ENCODE measurements around the gene THSD4. TPM values are rescaled to one million over a fixed set of nuclear protein-coding genes. Genes with fewer than 3 reads are reported as not detected.

The THSD4 gene
- total and polyA plus RNA-seq, 2 of the 4 experiments (the other 2 are of a cell fraction) = 25.5 to 31.1 TPM

- Histone ChIP-seq H2BK20ac (ENCODE audit: low read depth, low read length) (no peak overlapping the region), H3K4ac (ENCODE audit: low read depth, low read length) (no peak overlapping the region), H4K8ac (ENCODE audit: low read depth in 2 of 2, low read length in 2 of 2) (no peak overlapping the region), H3K79me1 (ENCODE audit: low read depth in 1 of 2, low read length in 2 of 2) (no peaks in the 10 kb centered on the region), H3K18ac (ENCODE audit: low read depth, low read length) (no peak overlapping the region), H3K27me3 (ENCODE audit: control insufficient read depth, insufficient read depth, low read length) (no peaks in the 10 kb centered on the region), H3K9ac (ENCODE audit: low read depth, low read length) (no peak overlapping the region), H2AK5ac (ENCODE audit: low read depth, low read length) (no peak overlapping the region), H2BK120ac (ENCODE audit: low read depth, low read length) (no peak overlapping the region), H3K4me3 (ENCODE audit: insufficient read depth, low read depth, low read length) (no peak overlapping the region), H2AK9ac (replicated peaks; ENCODE audit: low read depth, low read length, poor library complexity) (no peak overlapping the region), H4K5ac (ENCODE audit: low read depth, low read length) (no peak overlapping the region), H3K56ac (ENCODE audit: extremely low read depth, insufficient read depth, low read length) (no peak overlapping the region), H2BK5ac (ENCODE audit: low read depth, low read length, poor library complexity, severe bottlenecking) (no peak overlapping the region), H3K9me1 (ENCODE audit: insufficient read depth, low read length) (no peaks in the 10 kb centered on the region; the same call in 1 of the 2 replicates), H3K36me3 (ENCODE audit: control insufficient read depth, insufficient read depth, low read length) (no peaks in the 10 kb centered on the region), H3K14ac (replicated peaks; ENCODE audit: low read depth, low read length) (no peak overlapping the region), H2BK15ac (ENCODE audit: low read depth, low read length) (no peak overlapping the region), H3K4me1 (ENCODE audit: control insufficient read depth, insufficient read depth, low read length) (peaks cover 6% of the 10 kb centered on the region; the same call in 1 of the 2 replicates), H4K20me1 (ENCODE audit: insufficient read depth, low read length) (peaks cover 17% of the 10 kb centered on the region; the same call in 1 of the 2 replicates), H3K23ac (ENCODE audit: low read depth, low read length) (no peak overlapping the region), H3K4me2 (ENCODE audit: low read depth, low read length) (no peak overlapping the region), H2AFZ (replicated peaks; ENCODE audit: low read length, poor library complexity) (no peak overlapping the region), H4K91ac (ENCODE audit: insufficient read depth, low read depth, low read length) (no peak overlapping the region), H3K9me3 (ENCODE audit: control insufficient read depth, insufficient read depth, low read length) (no peaks in the 10 kb centered on the region), H3K27ac (ENCODE audit: insufficient read depth, low read length) (no peak overlapping the region)
- intact Hi-C loops (cut with micrococcal nuclease) (no loop called here), dilution Hi-C loops (cut with HindIII; ENCODE audit: low sequenced_read_pairs, unreplicated experiment) (no loop called here), in situ Hi-C loops (cut with MboI; ENCODE audit: low sequenced_read_pairs) (no loop called here)
- TF ChIP-seq FOS (IDR thresholded peaks at IDR 0.05; ENCODE audit: low read depth, low read length) (no peak), RFX5 (IDR thresholded peaks at IDR 0.05; ENCODE audit: low read depth, low read length) (no peak), MAFK (IDR thresholded peaks at IDR 0.05; ENCODE audit: low read depth, low read length) (no peak), BHLHE40 (IDR thresholded peaks at IDR 0.05; ENCODE audit: low read depth, low read length) (no peak), RAD21 (IDR thresholded peaks at IDR 0.05; ENCODE audit: low read length) (no peak), CEBPB (IDR thresholded peaks at IDR 0.05; ENCODE audit: low read depth, low read length) (no peak), CTCF (conservative IDR thresholded peaks at IDR 0.05; ENCODE audit: low read depth, low read length) (no peak), POLR2A (IDR thresholded peaks at IDR 0.05; ENCODE audit: low read depth, low read length) (no peak), MAZ (IDR thresholded peaks at IDR 0.05; ENCODE audit: borderline replicate concordance, low read depth, low read length) (no peak), RCOR1 (IDR thresholded peaks at IDR 0.05; ENCODE audit: insufficient replicate concordance, low read length) (no peak), USF2 (IDR thresholded peaks at IDR 0.05; ENCODE audit: low read depth, low read length) (no peak), CHD1 (IDR thresholded peaks at IDR 0.05; ENCODE audit: low read depth, low read length) (no peak), NFE2L2 (IDR thresholded peaks at IDR 0.05; ENCODE audit: low read depth, low read length) (no peak), ELK1 (IDR thresholded peaks at IDR 0.05; ENCODE audit: borderline replicate concordance, low read depth, low read length) (no peak)
- ATAC-seq (ENCODE audit: low read depth) = no peak
- WGBS, 2 experiments (ENCODE audit: extremely low coverage in 2 of 2, insufficient read length in 1 of 2) = no CpG with 5 or more reads among the region's 9 CpGs
- BruUV-seq (replicated peaks) = no TSS peak
- ChIA-PET POLR2A (ENCODE audit: unreplicated experiment) (no interaction called here), CTCF (no interaction called here)
- DNase-seq = no peak
Observed at GRCh38 chr15:71629781-71630474, 514.7 kb downstream of the THSD4 start.

Data from IMR-90 (cell line).